VCaP (cell line): Measurements from ENCODE around the gene SAPCD2.

Experiments
- H3K27ac ChIP-seq: fragments of 450-650 bp; 2 replicates; pipeline ENCODE4 v1.5.1; 2017
- TF ChIP-seq, protein P1 (sequence below): fragments of 450-650 bp; conservative IDR thresholded peaks from 2 replicates; pipeline ENCODE4 v1.5.1; 2017; ENCODE audit warnings: mild to moderate bottlenecking, moderate library complexity

SAPCD2 gene

DNA sequence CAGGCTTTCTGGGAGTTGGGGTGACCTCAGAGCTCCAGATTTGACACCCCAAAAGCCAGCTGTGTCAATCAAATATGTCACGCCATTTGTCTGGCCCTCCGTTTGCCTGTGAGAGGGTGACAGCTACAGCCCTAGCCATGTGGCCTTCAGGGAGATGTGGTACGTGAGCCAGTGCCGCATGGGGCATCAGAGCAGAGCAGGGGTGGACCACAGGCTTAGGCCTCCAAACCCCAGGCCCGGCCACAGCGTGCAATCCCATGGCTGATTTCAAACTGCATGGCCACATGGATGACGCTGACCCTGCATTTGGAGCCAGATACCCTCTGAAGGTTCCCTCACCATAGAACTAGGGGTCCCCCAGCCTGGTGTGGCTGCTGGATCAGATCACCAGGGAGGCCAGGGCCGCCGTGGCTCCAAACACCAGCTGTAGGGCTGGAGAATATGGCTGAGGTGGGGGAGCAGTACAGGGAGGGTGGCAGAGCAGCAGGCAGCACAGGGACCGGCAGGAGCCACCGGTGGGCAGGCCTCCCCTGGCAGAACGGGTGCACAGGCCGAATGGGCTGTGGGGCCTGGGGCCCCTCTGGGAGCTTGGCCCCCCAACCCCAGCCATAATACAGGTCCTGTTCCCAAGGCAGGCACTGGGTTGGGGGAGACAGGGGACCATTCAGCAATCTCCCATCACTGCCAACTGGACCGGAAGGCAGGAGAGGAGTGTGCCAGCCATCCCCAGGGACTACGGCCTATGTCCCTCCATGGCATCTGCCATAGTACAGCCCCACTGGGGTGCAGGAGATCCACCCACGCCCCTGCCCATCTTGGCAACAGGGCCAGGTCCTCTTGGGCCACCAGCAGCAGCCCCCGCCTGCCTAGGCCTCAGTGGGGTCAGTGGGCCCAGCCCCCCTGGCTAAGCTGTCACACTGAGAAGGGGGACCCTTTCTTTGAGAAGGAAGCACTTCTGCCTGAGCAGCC, 1.5 kb downstream of the SAPCD2 start:
- peak overlapping the region; percentile 96 for H3K27ac ChIP-seq
- TF ChIP-seq, protein P1, sequence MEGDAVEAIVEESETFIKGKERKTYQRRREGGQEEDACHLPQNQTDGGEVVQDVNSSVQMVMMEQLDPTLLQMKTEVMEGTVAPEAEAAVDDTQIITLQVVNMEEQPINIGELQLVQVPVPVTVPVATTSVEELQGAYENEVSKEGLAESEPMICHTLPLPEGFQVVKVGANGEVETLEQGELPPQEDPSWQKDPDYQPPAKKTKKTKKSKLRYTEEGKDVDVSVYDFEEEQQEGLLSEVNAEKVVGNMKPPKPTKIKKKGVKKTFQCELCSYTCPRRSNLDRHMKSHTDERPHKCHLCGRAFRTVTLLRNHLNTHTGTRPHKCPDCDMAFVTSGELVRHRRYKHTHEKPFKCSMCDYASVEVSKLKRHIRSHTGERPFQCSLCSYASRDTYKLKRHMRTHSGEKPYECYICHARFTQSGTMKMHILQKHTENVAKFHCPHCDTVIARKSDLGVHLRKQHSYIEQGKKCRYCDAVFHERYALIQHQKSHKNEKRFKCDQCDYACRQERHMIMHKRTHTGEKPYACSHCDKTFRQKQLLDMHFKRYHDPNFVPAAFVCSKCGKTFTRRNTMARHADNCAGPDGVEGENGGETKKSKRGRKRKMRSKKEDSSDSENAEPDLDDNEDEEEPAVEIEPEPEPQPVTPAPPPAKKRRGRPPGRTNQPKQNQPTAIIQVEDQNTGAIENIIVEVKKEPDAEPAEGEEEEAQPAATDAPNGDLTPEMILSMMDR: no peak

GRCh38 chr9:137067860-137068538, 2.4 kb downstream of the SAPCD2 start:
- H3K27ac ChIP-seq: peak overlapping the region; percentile 96
- TF ChIP-seq, protein P1: peak; percentile 90

DNA sequence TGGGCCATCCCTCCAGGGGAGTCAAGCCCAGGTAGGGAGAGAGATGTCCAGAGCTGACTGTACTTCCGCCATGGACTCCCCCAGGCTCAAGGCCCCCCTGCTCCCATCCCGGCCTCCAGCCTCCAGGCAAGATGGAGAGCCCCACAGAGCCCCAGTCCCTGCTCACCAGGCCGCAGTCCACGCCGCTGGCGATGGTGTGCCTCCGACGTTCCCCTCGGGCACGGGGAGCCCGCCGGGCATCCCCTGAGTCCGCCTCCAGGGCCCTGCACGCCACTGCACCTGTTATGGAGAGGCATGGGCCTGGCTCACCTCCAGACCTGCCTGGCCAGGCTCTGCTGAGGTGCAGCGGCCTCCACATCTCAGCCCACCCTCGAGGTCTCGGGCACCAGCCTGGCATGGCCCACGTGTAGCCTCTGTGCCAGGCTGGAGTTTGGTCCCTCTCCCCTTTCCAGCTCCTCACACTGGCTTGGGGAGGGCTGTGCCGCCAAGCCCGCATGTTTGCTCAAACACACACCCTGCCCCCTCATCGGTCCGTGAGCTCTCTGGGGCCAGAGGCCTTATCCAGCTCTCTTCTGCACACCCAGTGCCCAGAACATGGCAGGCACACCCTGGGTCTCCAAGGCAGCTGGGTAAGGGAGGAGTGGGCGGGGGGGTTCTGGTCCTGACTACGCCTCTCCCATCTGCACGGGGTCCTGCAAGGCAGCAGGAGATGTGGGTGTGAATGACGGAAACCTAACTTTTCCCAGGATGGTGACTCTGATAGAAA, 4.1 kb downstream of the SAPCD2 start:
- TF ChIP-seq, protein P1: no peak

GRCh38 chr9:137065336-137065967, 4.9 kb downstream of the SAPCD2 start:
- TF ChIP-seq, protein P1: no peak
- peak overlapping the region; percentile 96; the same call in 1 of the 2 replicates for H3K27ac ChIP-seq

More for the DNA sequence above, 4.1 kb downstream of the SAPCD2 start:
- H3K27ac ChIP-seq: peak overlapping the region; percentile 96

DNA sequence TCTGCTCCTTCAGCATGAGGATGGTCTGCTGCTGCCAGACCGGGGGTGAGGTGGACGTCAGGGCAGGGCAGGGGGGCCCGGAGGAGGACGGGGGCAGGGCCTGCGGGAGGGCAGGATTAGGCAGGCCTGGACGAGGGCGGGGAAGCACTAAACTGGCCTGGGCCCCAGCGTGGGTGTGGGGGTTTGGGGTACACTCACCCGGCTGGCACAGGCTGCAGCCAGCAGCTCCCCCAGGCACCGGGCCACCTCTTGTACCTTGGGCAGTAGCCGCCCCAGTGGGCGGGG, 5.5 kb downstream of the SAPCD2 start:
- TF ChIP-seq, protein P1: no peak
- no peak overlapping the region for H3K27ac ChIP-seq

GRCh38 chr9:137064027-137064879, 6.1 kb downstream of the SAPCD2 start:
- peak overlapping the region; percentile 14; the same call in 1 of the 2 replicates for H3K27ac ChIP-seq
- TF ChIP-seq, protein P1: peak; percentile 98
